Parathyroid adenoma (tissue), 2 donors: Measurements from ENCODE around the gene FAAP100.

ENCODE experiments used
- H2AFZ ChIP-seq: fragments of 300-600 bp; sonication (generic); one replicate; pipeline ENCODE4 v1.7.0; 2017; ENCODE audit warnings: antibody characterized with exemption, mild to moderate bottlenecking
- H3K27ac ChIP-seq: fragments of 300-600 bp; sonication (generic); one replicate; pipeline ENCODE4 v1.7.0; 2017
- H3K27me3 ChIP-seq: fragments of 300-600 bp; sonication (generic); one replicate; pipeline ENCODE4 v1.7.0; 2017; ENCODE audit warnings: low read length; ENCODE audit not compliant: control insufficient read depth, insufficient read depth
- H3K36me3 ChIP-seq: fragments of 300-600 bp; sonication (generic); one replicate; pipeline ENCODE4 v1.7.0; 2017; ENCODE audit warnings: low read length; ENCODE audit not compliant: control insufficient read depth, insufficient read depth
- H3K4me1 ChIP-seq: fragments of 300-600 bp; sonication (generic); one replicate; pipeline ENCODE4 v1.7.0; 2017; ENCODE audit warnings: control low read depth
- H3K4me2 ChIP-seq: fragments of 300-600 bp; sonication (generic); one replicate; pipeline ENCODE4 v1.7.0; 2017; ENCODE audit warnings: low read length
- H3K4me3 ChIP-seq: fragments of 300-600 bp; sonication (generic); one replicate; pipeline ENCODE4 v1.7.0; 2017; ENCODE audit warnings: low read depth, low read length
- H3K79me2 ChIP-seq: fragments of 300-600 bp; sonication (generic); one replicate; pipeline ENCODE4 v1.7.0; 2017; ENCODE audit warnings: control low read depth
- H3K9ac ChIP-seq: fragments of 300-600 bp; sonication (generic); one replicate; pipeline ENCODE4 v1.7.0; 2017; ENCODE audit warnings: mild to moderate bottlenecking
- H3K9me3 ChIP-seq: fragments of 300-600 bp; sonication (generic); one replicate; pipeline ENCODE4 v1.7.0; 2017; ENCODE audit warnings: low read length; ENCODE audit not compliant: control insufficient read depth
- CTCF ChIP-seq: fragments of 300-600 bp; sonication (generic); IDR thresholded peaks from one replicate; pipeline ENCODE4 v1.7.0; 2017; ENCODE audit warnings: antibody characterized with exemption, mild to moderate bottlenecking
- donor health status: primary hyperparathyroidism.

FAAP100 gene

GRCh38 chr17:81552244-81553017 is at the start of gene FAAP100:
Gene FAAP100, minus strand, starts transcription at chr17:81552353. Its CDS starts 23 bp downstream, at chr17:81552330.
- Histone ChIP-seq H2AFZ (peak within 1 kb of the TSS; percentile 94), H3K36me3 (no peaks in the 10 kb centered on the region), H3K9me3 (no peaks in the 10 kb centered on the region), H3K4me2 (peak within 1 kb of the TSS; percentile 96), H3K27ac (peak within 1 kb of the TSS; percentile 70), H3K79me2 (no peaks in the 10 kb centered on the region), H3K9ac (peak within 1 kb of the TSS; percentile 35), H3K4me3 (peak within 1 kb of the TSS; percentile 89), H3K27me3 (no peaks in the 10 kb centered on the region), H3K4me1 (no peaks in the 10 kb centered on the region)
- no peak for TF ChIP-seq CTCF

DNA sequence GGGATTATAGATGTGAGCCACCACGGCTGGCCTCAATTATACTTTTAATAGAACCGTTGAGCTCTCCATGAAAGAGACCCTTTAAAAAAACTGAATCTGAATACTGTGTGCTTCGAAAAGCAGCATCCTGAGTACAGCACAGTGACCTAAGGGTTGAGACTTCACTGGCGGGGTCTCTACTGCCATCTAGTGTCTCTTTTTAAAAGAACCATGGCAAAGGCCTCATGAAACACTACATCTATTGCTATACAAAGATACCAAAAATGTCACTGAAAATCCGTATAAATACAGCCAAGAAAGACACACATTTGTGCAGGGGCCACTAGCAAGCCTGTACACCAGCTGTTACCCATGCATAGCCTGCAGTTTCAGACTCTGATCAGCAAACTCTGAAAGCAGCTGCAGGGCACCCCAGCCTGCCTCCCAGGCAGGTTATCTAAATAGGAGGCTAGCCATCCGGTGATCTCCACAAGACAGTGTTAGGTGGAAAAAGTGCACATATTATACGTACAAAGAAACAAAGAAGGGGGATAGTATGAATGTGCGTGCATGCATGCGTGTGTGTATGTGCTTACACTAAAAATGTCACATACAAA is 49.5 kb upstream of the FAAP100 start:
- Histone ChIP-seq H3K27me3 (no peaks in the 10 kb centered on the region), H2AFZ (no peak overlapping the region), H3K4me2 (no peak overlapping the region), H3K9me3 (no peaks in the 10 kb centered on the region), H3K4me3 (peak overlapping the region; percentile 2), H3K79me2 (peaks cover 8% of the 10 kb centered on the region), H3K27ac (no peak overlapping the region), H3K4me1 (no peaks in the 10 kb centered on the region), H3K9ac (no peak overlapping the region), H3K36me3 (no peaks in the 10 kb centered on the region)
- peak; percentile 78 for TF ChIP-seq CTCF

- Histone ChIP-seq H3K9ac (no peak overlapping the region), H3K27me3 (no peaks in the 10 kb centered on the region), H3K79me2 (peaks cover 8% of the 10 kb centered on the region), H3K36me3 (no peaks in the 10 kb centered on the region), H2AFZ (no peak overlapping the region), H3K9me3 (no peaks in the 10 kb centered on the region), H3K4me2 (no peak overlapping the region), H3K27ac (no peak overlapping the region), H3K4me1 (no peaks in the 10 kb centered on the region), H3K4me3 (no peak overlapping the region)
- TF ChIP-seq CTCF, result no peak
Measured at GRCh38 chr17:81599719-81600486, 47.8 kb upstream of the FAAP100 start.

- peaks cover 10% of the 10 kb centered on the region for H3K79me2 ChIP-seq
- no peak overlapping the region for H3K4me2 ChIP-seq
- no peak overlapping the region for H3K4me3 ChIP-seq
- H3K4me1 ChIP-seq, result no peaks in the 10 kb centered on the region
- H3K36me3 ChIP-seq, result no peaks in the 10 kb centered on the region
- no peak overlapping the region for H3K27ac ChIP-seq
- no peaks in the 10 kb centered on the region for H3K9me3 ChIP-seq
- no peak overlapping the region for H2AFZ ChIP-seq
- no peaks in the 10 kb centered on the region for H3K27me3 ChIP-seq
- H3K9ac ChIP-seq, result no peak overlapping the region
- no peak for TF ChIP-seq CTCF
Measured at GRCh38 chr17:81593105-81593871, 41.1 kb upstream of the FAAP100 start.
